Heart left ventricle (tissue), 16 donors: ENCODE measurements around the gene GEN1. TPM values are rescaled to one million over a fixed set of nuclear protein-coding genes. Genes with fewer than 3 reads are reported as not detected.
A peak's percentile ranks its signal among the peaks of the same experiment; 100 is the strongest.

Experiments used
- ATAC-seq, 4 donors: fragments of 200-7000 bp; cut with Tn5 transposase; one replicate each; pipeline ENCODE4 v1.9.1; 2020 to 2022; ENCODE audit warnings: moderate library complexity in 4 of 4, mild to moderate bottlenecking in 3 of 4, moderate number of reproducible peaks in 1 of 4
- DNase-seq, 5 donors: peaks; one replicate each; pipeline ENCODE4 v3.0.0-alpha.2; 2020
- H3K27ac ChIP-seq, 12 donors: fragments of 200-600 bp; sonication (generic) in 4 of 12; one replicate each; pipeline versions ENCODE4 v1.5.0 to v1.8.0; 2016 to 2022; ENCODE audit warnings: mild to moderate bottlenecking in 2 of 12
- H3K27me3 ChIP-seq, 9 donors: fragments of 200-600 bp; sonication (generic) in 2 of 9; one replicate each; pipeline versions ENCODE4 v1.5.1 to v1.8.0; 2016 to 2022; ENCODE audit warnings: mild to moderate bottlenecking in 3 of 9
- H3K36me3 ChIP-seq, 9 donors: fragments of 200-600 bp; sonication (generic) in 2 of 9; one replicate each; pipeline versions ENCODE4 v1.5.0 to v1.8.0; 2018 to 2022; ENCODE audit warnings: mild to moderate bottlenecking in 2 of 9
- H3K4me1 ChIP-seq, 12 donors: fragments of 200-600 bp; sonication (generic) in 4 of 12; one replicate each; pipeline versions ENCODE4 v1.5.0 to v1.8.0; 2016 to 2022; ENCODE audit warnings: mild to moderate bottlenecking in 3 of 12
- H3K4me3 ChIP-seq, 12 donors: fragments of 200-600 bp; sonication (generic) in 4 of 12; one replicate each; pipeline versions ENCODE4 v1.5.0 to v1.8.0; 2017 to 2022; ENCODE audit warnings: mild to moderate bottlenecking in 9 of 12, moderate library complexity in 4 of 12
- H3K9me3 ChIP-seq, 12 donors: fragments of 200-600 bp; sonication (generic) in 4 of 12; one replicate each; pipeline versions ENCODE4 v1.5.0 to v1.8.0; 2016 to 2022; ENCODE audit warnings: mild to moderate bottlenecking in 1 of 12
- CTCF ChIP-seq, 12 donors: fragments of 200-600 bp; sonication (generic) in 4 of 12; IDR thresholded peaks; one replicate each; pipeline versions ENCODE4 v1.5.0 to v1.8.0; 2018 to 2022; ENCODE audit warnings: antibody characterized with exemption in 12 of 12, mild to moderate bottlenecking in 5 of 12
- POLR2A ChIP-seq, 2 donors: fragments of 450-650 bp; IDR thresholded peaks; one replicate each; pipeline ENCODE4 v1.6.1; 2017; ENCODE audit warnings: antibody characterized with exemption in 2 of 2, mild to moderate bottlenecking in 2 of 2, moderate library complexity in 2 of 2
- WGBS, 4 donors: extraction: QIAGEN DNeasy Blood & Tissue Kit in 2 of 4; methylation state at CpG; one replicate each; pipeline versions ENCODE4 v1.1.5 to v1.1.7; 2013 to 2018; 5-methylcytosine and 5-hydroxymethylcytosine counted together
- intact Hi-C, 10 donors: fragments of 100-400 bp; cut with DNase I; formaldehyde crosslinking; loops; one replicate each; pipeline versions ENCODE4 v1.11.1 to v1.14.2; 2022
- polyA plus RNA-seq, 2 donors: library from polyadenylated mRNA; stranded (reverse); fragments of 200-250 nt; gene quantifications; one replicate each; pipeline ENCODE4 v1.2.3, GENCODE V29; 2013
- total RNA-seq, 9 donors: library from RNA; depleted of rRNA in 2 of 9; stranded (reverse); fragments of >200 nt in 2 of 9; fragmentation: NEBNext Ultra II Directional in 3 of 9; extraction: Animal tissue kit (Norgen Biotek cat#: 25700) in 3 of 9; gene quantifications; one replicate each; pipeline versions ENCODE4 v1.1.0 to v1.2.4, GENCODE V29; 2016 to 2023
- donor health status: ischemic (EF 13 %, LVEDD 7.1; RV severe dilation, severe dysfunction).
- donor health status: healthy with polysubstance abuse.
- donor health status: DM: no; HTN: yes; CAD: no.
- donor health status: DM: no; HTN: no; CAD: no.
- donor health status: ischemic (EF 25% LVEDD 6.9; RV normal size, moderate dysfunction).
- donor health status: ischemic (EF 25% LVEDD 5.7; RV mildly dilated, moderate dysfunction).
- donor health status: healthy.
- donor health status: DM: yes; HTN: yes; CAD: no.
- donor health status: ischemic (EF 35%, LVEDD 5.7; RV mildly dilated, moderate dysfunction).
- donor health status: nonischemic (EF 11% LVEDD 7.7; RV severe dilation, severe dysfunction).
- donor health status: DM: yes; HTN: yes; CAD: no.
- donor health status: PGD.
- donor health status: ischemic (EF 29% LVEDD 5.4; RV normal size, mild dysfunction).
- donor health status: nonischemic (EF 23%, LVEDD 6.1; RV moderate dilation, normal function).

GEN1 gene
- total and polyA plus RNA-seq, 11 donors, result 1.0 to 8.8 (median 3.0) TPM

DNA sequence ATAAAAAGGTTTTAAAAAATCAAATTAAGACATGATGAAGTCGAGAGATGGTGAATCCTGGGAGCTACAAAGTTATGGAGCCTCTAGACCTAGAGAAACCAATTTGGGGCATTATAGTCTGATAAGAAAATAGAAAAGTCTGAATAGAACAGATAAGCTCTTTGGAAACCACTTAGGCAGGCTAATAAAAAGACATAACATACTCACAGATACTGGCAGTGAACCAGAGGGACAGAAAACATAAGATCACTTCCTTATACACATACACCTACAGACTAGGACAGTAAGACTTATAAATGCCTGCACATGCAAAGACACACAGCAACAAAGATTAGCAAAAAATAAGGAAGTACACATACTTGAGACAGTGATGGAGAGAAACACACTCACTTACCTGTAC, 20.3 kb upstream of the GEN1 start:
- intact Hi-C loops, result loop anchor here in 1 of 10 donors (10.0 kb wide), 1 partner anchor 641 kb away; no protein-coding TSS in a partner anchor
- TF ChIP-seq CTCF (IDR thresholded peaks at IDR 0.05) (no peak), POLR2A (IDR thresholded peaks at IDR 0.05) (no peak)
- Histone ChIP-seq H3K4me1 (peaks cover 0 to 20% (median 0%) of the 10 kb centered on the region in 12 donors), H3K27ac (no peak overlapping the region), H3K4me3 (no peak overlapping the region), H3K36me3 (peaks cover 0 to 100% (median 93%) of the 10 kb centered on the region in 9 donors), H3K27me3 (no peaks in the 10 kb centered on the region), H3K9me3 (no peaks in the 10 kb centered on the region)
- DNase-seq (no peak), ATAC-seq (no peak)
- WGBS, 4 donors, result 89 to 92% (median 90%) methylated on average over 1 of the region's 1 CpG

- no peaks in the 10 kb centered on the region for H3K9me3 ChIP-seq
- peaks cover 0 to 93% (median 86%) of the 10 kb centered on the region in 9 donors for H3K36me3 ChIP-seq
- ATAC-seq, result no peak
- H3K4me1 ChIP-seq, result peaks cover 0 to 20% (median 0%) of the 10 kb centered on the region in 12 donors
- intact Hi-C loops, result loop anchor here in 1 of 10 donors (10.0 kb wide), 1 partner anchor 639 kb away; no protein-coding TSS in a partner anchor
- no peak overlapping the region for H3K4me3 ChIP-seq
- WGBS, 4 donors, result 91 to 93% (median 92%) methylated on average over 2 of the region's 2 CpGs
- no peak overlapping the region for H3K27ac ChIP-seq
- no peaks in the 10 kb centered on the region for H3K27me3 ChIP-seq
- no peak for DNase-seq
- TF ChIP-seq CTCF (IDR thresholded peaks at IDR 0.05) (no peak), POLR2A (IDR thresholded peaks at IDR 0.05) (no peak)
These were observed 18.1 kb upstream of the GEN1 start for GRCh38 chr2:17735864-17736263.

- intact Hi-C loops, result loop anchor here in 1 of 10 donors (10.0 kb wide), 1 partner anchor 638 kb away; no protein-coding TSS in a partner anchor
- DNase-seq (no peak), ATAC-seq (peak in 1 of 4 donors; percentile 10)
- Histone ChIP-seq H3K27ac (peak overlapping the region in 8 of 12 donors; percentile 16 to 48 (median 28)), H3K9me3 (no peaks in the 10 kb centered on the region), H3K27me3 (no peaks in the 10 kb centered on the region), H3K36me3 (peaks cover 0 to 93% (median 86%) of the 10 kb centered on the region in 9 donors), H3K4me1 (peaks cover 0 to 20% (median 0%) of the 10 kb centered on the region in 12 donors), H3K4me3 (no peak overlapping the region)
- TF ChIP-seq POLR2A (IDR thresholded peaks at IDR 0.05), result no peak
- TF ChIP-seq CTCF (IDR thresholded peaks at IDR 0.05), result no peak
- WGBS, 4 donors, result 42 to 84% (median 68%) methylated on average over 1 of the region's 1 CpG
These were observed 16.9 kb upstream of the GEN1 start for GRCh38 chr2:17736989-17737388.

- no peak overlapping the region for H3K27ac ChIP-seq
- DNase-seq, result peak in 1 of 5 donors; percentile 21
- no peak overlapping the region for H3K4me3 ChIP-seq
- H3K36me3 ChIP-seq, result peaks cover 0 to 92% (median 79%) of the 10 kb centered on the region in 9 donors
- no peak for TF ChIP-seq POLR2A (IDR thresholded peaks at IDR 0.05)
- TF ChIP-seq CTCF (IDR thresholded peaks at IDR 0.05), result no peak
- peak in 2 of 4 donors; percentile 55 to 67 for ATAC-seq
- 90 to 98% (median 98%) methylated on average over 2 of the region's 2 CpGs for WGBS, 4 donors
- no peaks in the 10 kb centered on the region for H3K9me3 ChIP-seq
- H3K4me1 ChIP-seq, result peaks cover 0 to 20% (median 0%) of the 10 kb centered on the region in 12 donors
- H3K27me3 ChIP-seq, result no peaks in the 10 kb centered on the region
- intact Hi-C loops, result no loop called here
These were observed 13.7 kb upstream of the GEN1 start for GRCh38 chr2:17740203-17740602.
